Stomach (tissue), 9 donors: ENCODE results near the gene PCDHA13. TPM values are rescaled to one million over a fixed set of nuclear protein-coding genes. Genes with fewer than 3 reads are reported as not detected.
A peak's percentile ranks its signal among the peaks of the same experiment; 100 is the strongest.

ENCODE experiments used
- DNase-seq, 2 donors: peaks; one replicate each; pipeline versions ENCODE4 v3.0.0 to v3.0.0-alpha.2; 2013 to 2019
- H3K27ac ChIP-seq, 5 donors: fragments of 200-600 bp in 4 of 5; sonication (generic) in 4 of 5; one replicate each; pipeline ENCODE4 v1.5.1; 2013 to 2019; ENCODE audit warnings: mild to moderate bottlenecking in 1 of 5, moderate library complexity in 1 of 5
- H3K27me3 ChIP-seq, 3 donors: fragments of 200-600 bp; sonication (generic); one replicate each; pipeline ENCODE4 v1.5.1; 2017 to 2019; ENCODE audit warnings: mixed run types in 1 of 3
- H3K36me3 ChIP-seq, 4 donors: fragments of 200-600 bp; sonication (generic); 1 replicate in 3 of 4; 2 replicates in 1 of 4; pipeline ENCODE4 v1.5.1; 2016 to 2019
- H3K4me1 ChIP-seq, 4 donors: fragments of 200-600 bp; sonication (generic); one replicate each; pipeline ENCODE4 v1.5.1; 2016 to 2019
- H3K4me3 ChIP-seq, 4 donors: fragments of 200-600 bp; sonication (generic) in 3 of 4; one replicate each; pipeline ENCODE4 v1.5.1; 2016 to 2019; ENCODE audit warnings: mild to moderate bottlenecking in 1 of 4
- H3K9me3 ChIP-seq, 4 donors: fragments of 200-600 bp; sonication (generic); one replicate each; pipeline ENCODE4 v1.5.1; 2016 to 2019
- CTCF ChIP-seq, 7 experiments: fragments of 450-650 bp in 4 of 7; fragments of 200-600 bp in 3 of 7; sonication (generic) in 3 of 7; IDR thresholded peaks; one replicate each; pipeline ENCODE4 v1.5.1; 2016 to 2019; ENCODE audit warnings: antibody characterized with exemption in 7 of 7, control low read depth in 2 of 7, mild to moderate bottlenecking in 1 of 7
- EP300 ChIP-seq: sonication (generic); formaldehyde crosslinking; IDR thresholded peaks from one replicate; pipeline ENCODE4 v1.6.1; 2017; ENCODE audit warnings: antibody characterized with exemption
- POLR2A ChIP-seq, 4 donors: fragments of 450-650 bp; IDR thresholded peaks; one replicate each; pipeline ENCODE4 v1.6.1; 2016; ENCODE audit warnings: antibody characterized with exemption in 4 of 4, control low read depth in 2 of 4, mild to moderate bottlenecking in 1 of 4, moderate library complexity in 1 of 4
- POLR2AphosphoS5 ChIP-seq, 3 donors: sonication (generic); formaldehyde crosslinking; IDR thresholded peaks; one replicate each; pipeline ENCODE4 v1.6.1; 2016; ENCODE audit warnings: antibody characterized with exemption in 3 of 3
- WGBS, 5 donors: extraction: QIAGEN DNeasy Blood & Tissue Kit in 3 of 5; methylation state at CpG; one replicate each; pipeline versions ENCODE4 v1.1.5 to v1.1.7; 2013 to 2018; 5-methylcytosine and 5-hydroxymethylcytosine counted together
- intact Hi-C: fragments of 100-400 bp; cut with DNase I; formaldehyde crosslinking; loops from one replicate; pipeline ENCODE4 v1.15.1; 2023; ENCODE audit warnings: low total_unique reads
- polyA plus RNA-seq, 3 donors: library from polyadenylated mRNA; stranded (reverse); fragments of 200-250 nt; gene quantifications; one replicate each; pipeline ENCODE4 v1.2.3, GENCODE V29; 2013
- total RNA-seq, 5 donors: library from RNA; depleted of rRNA; stranded (reverse); fragments of >200 nt; gene quantifications; one replicate each; pipeline versions ENCODE4 v1.1.0 to v1.2.3, GENCODE V29; 2014 to 2016
- donor health status: healthy with polysubstance abuse.
- donor health status: Bipolar disorder and iron deficiency.
- donor health status: healthy.

PCDHA13 gene
- total and polyA plus RNA-seq, 8 donors, result 0.14 to 4.3 (median 0.61) TPM; not detected in 3

DNA sequence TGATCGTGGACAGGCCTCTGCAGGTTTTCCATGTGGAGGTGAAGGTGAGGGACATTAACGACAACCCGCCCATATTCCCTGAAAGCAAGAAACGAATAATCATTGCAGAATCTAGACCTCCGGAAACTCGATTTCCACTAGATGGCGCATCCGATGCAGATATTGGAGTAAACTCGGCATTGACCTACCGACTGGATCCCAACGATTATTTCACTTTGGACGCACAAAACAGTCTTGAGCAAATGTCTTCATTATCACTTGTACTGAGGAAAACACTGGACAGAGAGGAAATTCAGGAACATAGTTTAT is 621 bp downstream of the PCDHA13 start:
- Histone ChIP-seq H3K27me3 (peaks cover 0 to 51% (median under 1%) of the 10 kb centered on the region in 3 donors), H3K27ac (no peak overlapping the region), H3K9me3 (peaks cover 6 to 52% (median 40%) of the 10 kb centered on the region in 4 donors), H3K4me1 (no peaks in the 10 kb centered on the region), H3K4me3 (peak overlapping the region in 1 of 4 donors; percentile 6), H3K36me3 (peaks cover 0 to 4% (median 0%) of the 10 kb centered on the region in 4 donors)
- intact Hi-C loops, result no loop called here
- 15 to 25% (median 18%) methylated on average over 12 of the region's 12 CpGs for WGBS, 5 donors
- TF ChIP-seq POLR2AphosphoS5 (IDR thresholded peaks at IDR 0.05), result no peak
- TF ChIP-seq CTCF (IDR thresholded peaks at IDR 0.05), result no peak
- TF ChIP-seq POLR2A (IDR thresholded peaks at IDR 0.05), result no peak
- TF ChIP-seq EP300, result no peak
- no peak for DNase-seq

- TF ChIP-seq CTCF (IDR thresholded peaks at IDR 0.05), result no peak
- TF ChIP-seq POLR2AphosphoS5 (IDR thresholded peaks at IDR 0.05), result no peak
- no peak for TF ChIP-seq POLR2A (IDR thresholded peaks at IDR 0.05)
- no peak for TF ChIP-seq EP300
- Histone ChIP-seq H3K27me3 (peaks cover 0 to 49% (median 0%) of the 10 kb centered on the region in 3 donors), H3K4me1 (no peaks in the 10 kb centered on the region), H3K9me3 (peaks cover 6 to 53% (median 36%) of the 10 kb centered on the region in 4 donors), H3K36me3 (peaks cover 0 to 4% (median 0%) of the 10 kb centered on the region in 4 donors), H3K27ac (no peak overlapping the region), H3K4me3 (no peak overlapping the region)
- intact Hi-C loops, result no loop called here
- DNase-seq, result no peak
- 37 to 60% (median 49%) methylated on average over 41 of the region's 41 CpGs for WGBS, 5 donors
These were observed 1.4 kb downstream of the PCDHA13 start for GRCh38 chr5:140883373-140883772.

DNA sequence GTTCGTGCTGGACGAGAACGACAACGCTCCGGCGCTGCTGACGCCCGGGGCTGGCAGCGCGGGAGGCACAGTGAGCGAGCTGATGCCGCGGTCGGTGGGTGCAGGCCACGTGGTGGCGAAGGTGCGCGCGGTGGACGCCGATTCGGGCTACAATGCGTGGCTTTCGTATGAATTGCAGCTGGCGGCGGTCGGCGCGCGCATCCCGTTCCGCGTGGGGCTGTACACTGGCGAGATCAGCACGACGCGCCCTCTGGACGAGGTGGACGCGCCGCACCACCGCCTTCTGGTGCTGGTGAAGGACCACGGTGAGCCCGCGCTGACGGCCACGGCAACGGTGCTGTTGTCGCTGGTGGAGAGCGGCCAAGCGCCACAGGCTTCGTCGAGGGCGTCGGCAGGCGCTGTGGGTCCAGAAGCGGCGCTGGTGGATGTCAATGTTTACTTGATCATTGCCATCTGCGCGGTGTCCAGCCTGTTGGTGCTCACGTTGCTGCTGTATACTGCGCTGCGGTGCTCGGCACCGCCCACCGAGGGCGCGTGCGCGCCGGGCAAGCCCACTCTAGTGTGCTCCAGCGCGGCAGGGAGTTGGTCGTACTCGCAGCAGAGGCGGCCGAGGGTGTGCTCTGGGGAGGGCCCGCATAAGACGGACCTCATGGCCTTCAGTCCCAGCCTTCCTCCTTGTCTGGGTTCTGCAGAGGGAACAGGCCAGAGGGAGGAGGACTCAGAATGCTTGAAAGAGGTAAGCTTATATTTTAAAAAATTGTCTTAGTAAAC is 2.2 kb downstream of the PCDHA13 start:
- 41 to 61% (median 46%) methylated on average over 49 to 79 of the region's 79 CpGs for WGBS, 5 donors
- peaks cover 6 to 54% (median 36%) of the 10 kb centered on the region in 4 donors for H3K9me3 ChIP-seq

GRCh38 chr5:140916325-140916724 is 34.4 kb downstream of the PCDHA13 start:
- no peaks in the 10 kb centered on the region for H3K36me3 ChIP-seq
- peaks cover 0 to 33% (median 14%) of the 10 kb centered on the region in 4 donors for H3K9me3 ChIP-seq
- H3K27me3 ChIP-seq, result no peaks in the 10 kb centered on the region
- no peaks in the 10 kb centered on the region for H3K4me1 ChIP-seq
- no peak for DNase-seq
- TF ChIP-seq CTCF (IDR thresholded peaks at IDR 0.05), result no peak
- no peak for TF ChIP-seq POLR2A (IDR thresholded peaks at IDR 0.05)
- intact Hi-C loops, result no loop called here
- 62 to 88% (median 72%) methylated on average over 1 of the region's 1 CpG for WGBS, 5 donors
- no peak overlapping the region for H3K4me3 ChIP-seq
- H3K27ac ChIP-seq, result no peak overlapping the region

More for the DNA sequence above, 2.2 kb downstream of the PCDHA13 start:
- TF ChIP-seq EP300, result no peak
- no peak for TF ChIP-seq POLR2AphosphoS5 (IDR thresholded peaks at IDR 0.05)
- TF ChIP-seq POLR2A (IDR thresholded peaks at IDR 0.05), result no peak
- no peak for TF ChIP-seq CTCF (IDR thresholded peaks at IDR 0.05)
- H3K36me3 ChIP-seq, result peaks cover 0 to 4% (median 0%) of the 10 kb centered on the region in 4 donors
- DNase-seq, result no peak
- intact Hi-C loops, result no loop called here
- peaks cover 0 to 44% (median 0%) of the 10 kb centered on the region in 3 donors for H3K27me3 ChIP-seq
- no peak overlapping the region for H3K4me3 ChIP-seq
- no peak overlapping the region for H3K27ac ChIP-seq
- H3K4me1 ChIP-seq, result no peaks in the 10 kb centered on the region
